HG02588 (cell line): ENCODE measurements around the gene KDELR3.

ENCODE experiments used
- ATAC-seq: cut with Tn5 transposase; IDR thresholded peaks from one replicate; pipeline ENCODE4 v1.9.1; 2021; ENCODE audit warnings: mild to moderate bottlenecking, moderate library complexity; ENCODE audit not compliant: unreplicated experiment

Gene KDELR3

DNA sequence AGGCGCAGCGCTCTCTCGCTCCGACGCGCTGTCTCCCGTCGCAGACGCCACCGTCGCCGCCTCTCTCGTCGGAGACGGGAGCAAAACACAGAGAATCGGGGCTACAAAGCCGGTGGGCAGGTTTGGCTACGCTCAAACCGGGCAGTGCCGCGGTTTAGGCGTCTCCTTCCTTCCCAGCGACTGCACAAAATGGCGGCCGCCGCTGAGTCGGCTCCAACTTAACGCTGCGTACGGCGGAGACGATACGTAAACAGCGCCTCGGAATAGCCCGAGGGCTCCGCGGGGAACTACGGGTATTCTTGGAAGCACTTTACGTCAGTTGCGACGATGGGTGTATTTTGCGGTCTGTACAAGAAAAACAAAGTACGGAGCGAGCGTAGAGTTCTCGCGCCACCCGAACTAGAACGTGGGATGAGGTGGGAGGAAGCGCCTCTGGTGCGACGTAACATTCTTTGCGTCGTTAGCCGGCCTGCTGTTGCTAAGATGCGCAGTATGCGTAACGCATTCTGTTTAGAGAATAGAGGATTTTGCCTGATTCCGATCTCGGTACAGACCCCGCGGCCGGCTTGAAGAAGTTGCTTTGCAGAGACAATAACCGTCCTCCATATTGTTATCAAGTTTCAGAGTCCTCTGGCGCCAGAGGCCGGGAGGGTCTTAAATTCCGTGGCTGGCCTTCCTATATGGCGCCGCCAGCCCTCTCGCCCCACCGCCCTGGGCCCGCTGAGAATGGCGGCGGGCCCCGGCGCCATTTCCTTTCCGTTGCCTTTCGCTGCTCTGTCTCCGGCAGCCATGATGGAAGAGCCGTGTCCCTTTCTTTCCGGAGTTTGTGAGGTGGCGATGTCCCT is 38.4 kb downstream of the KDELR3 start, which contains the start of gene DDX17:
DDX17 (minus strand) TSS at position 194 of the 845 bp plus-strand sequence.
- ATAC-seq = peak; percentile 78

DNA sequence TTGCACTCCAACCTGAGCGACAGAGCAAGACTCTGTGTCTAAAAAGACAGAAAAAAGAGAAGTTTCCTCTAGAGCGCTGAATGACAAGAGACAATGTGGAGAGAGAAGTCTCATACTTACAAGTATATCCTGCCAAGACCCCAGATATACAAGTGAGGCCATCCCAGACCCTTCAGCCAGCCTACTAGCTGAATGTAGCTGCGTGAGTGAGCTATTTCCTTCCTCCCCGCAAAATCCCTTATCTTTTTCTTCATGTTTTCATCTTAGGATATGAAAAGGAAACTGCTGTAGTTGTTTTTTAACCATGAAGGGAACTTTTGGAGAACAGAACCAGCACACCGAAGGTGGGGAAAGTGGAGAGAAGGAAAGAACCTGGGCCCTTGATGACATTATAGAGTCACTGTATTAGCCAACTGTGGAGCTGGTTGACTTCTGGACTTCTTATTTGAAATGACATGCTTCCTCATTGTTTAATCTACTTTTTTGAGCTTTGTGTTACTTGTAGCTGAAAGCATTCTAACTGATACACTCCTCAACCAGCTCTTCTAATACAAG is 42.6 kb downstream of the KDELR3 start:
- ATAC-seq = no peak

- ATAC-seq = no peak
Observed at GRCh38 chr22:38513063-38513462, 45.2 kb downstream of the KDELR3 start.

GRCh38 chr22:38518620-38519019 is 50.7 kb downstream of the KDELR3 start:
- ATAC-seq = no peak

GRCh38 chr22:38519453-38520250 is 51.8 kb downstream of the KDELR3 start:
- ATAC-seq = no peak

GRCh38 chr22:38523029-38523428 is 55.1 kb downstream of the KDELR3 start:
- no peak for ATAC-seq

GRCh38 chr22:38523479-38523878 is 55.6 kb downstream of the KDELR3 start:
- no peak for ATAC-seq

DNA sequence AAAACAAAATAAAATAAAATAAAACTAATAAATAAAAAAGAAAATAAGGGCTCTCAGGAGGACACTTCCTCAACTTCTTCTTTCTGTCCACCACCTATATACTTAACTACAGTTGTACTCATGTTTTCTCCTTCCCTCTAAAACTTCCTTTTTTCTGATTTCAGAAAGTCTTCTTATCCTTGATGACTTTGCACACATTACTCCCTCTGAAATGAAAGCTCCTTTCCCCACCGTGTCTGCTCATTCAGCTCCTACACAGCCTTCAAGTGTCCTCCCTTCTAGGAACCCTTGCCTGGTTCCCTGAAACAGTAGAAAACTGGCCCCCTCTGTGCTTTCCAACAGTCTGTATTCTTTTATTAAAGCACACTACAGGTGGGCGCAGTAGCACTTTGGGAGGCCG is 56.5 kb downstream of the KDELR3 start:
- ATAC-seq = no peak

DNA sequence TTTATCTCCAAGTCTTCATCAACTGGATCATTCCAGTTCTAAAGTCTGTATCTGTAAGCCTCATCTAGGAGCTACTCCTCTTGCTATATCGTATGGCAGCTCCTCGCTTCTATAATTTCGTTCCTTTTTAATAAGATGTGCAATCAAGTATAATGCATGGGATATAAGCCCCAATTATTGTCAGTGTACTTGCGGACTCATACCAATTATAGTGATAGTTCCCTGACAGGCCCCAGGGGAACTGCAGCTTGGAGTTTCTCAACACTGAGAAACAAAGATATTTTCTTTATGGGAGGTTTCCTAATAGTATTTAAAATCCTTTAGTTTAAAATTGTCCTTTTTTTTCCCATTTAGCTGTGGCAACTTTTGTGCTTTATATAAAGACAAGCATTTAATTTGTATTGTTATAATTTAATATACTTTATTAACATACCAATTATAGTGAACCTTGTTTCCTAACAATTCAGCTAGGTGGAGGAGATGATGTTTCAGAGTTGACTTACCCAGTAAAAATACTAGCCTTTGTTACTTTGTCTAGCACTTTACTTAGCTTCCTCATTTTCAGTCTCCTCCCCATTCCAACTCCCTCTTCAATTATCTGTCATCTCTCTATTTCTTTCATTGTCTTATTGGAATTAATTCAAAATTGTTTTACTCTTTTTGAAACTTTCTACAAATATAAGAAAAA is 63.5 kb downstream of the KDELR3 start:
- no peak for ATAC-seq
